Panc1 (cell line): ENCODE data around the gene GRM4. TPM values are rescaled to one million over a fixed set of nuclear protein-coding genes. Genes with fewer than 3 reads are reported as not detected.
A peak's percentile ranks its signal among the peaks of the same experiment; 100 is the strongest.

Experiments
- ATAC-seq: fragments of 200-7000 bp; cut with Tn5 transposase; 2 replicates; pipeline ENCODE4 v1.9.1; 2020; ENCODE audit warnings: mild to moderate bottlenecking, moderate library complexity
- BruUV-seq: library from RNA; stranded (reverse); fragments of 400-500 nt; replicated peaks from 2 replicates; lab custom pipeline; 2021; lab: Mats Ljungman, UMichigan
- CTCF ChIA-PET: fragments of 300-600 bp; sonication (Branson Sonifier 250); formaldehyde crosslinking; loops from one replicate; lab custom pipeline; 2022; ENCODE audit warnings: antibody characterized with exemption; lab: Charles Lee
- POLR2A ChIA-PET: fragments of 300-600 bp; sonication (Branson Sonifier 250); formaldehyde crosslinking; loops from one replicate; lab custom pipeline; 2022; ENCODE audit warnings: antibody characterized with exemption; lab: Charles Lee
- DNase-seq: peaks from one replicate; pipeline ENCODE4 v3.0.0-alpha.2; 2010; ENCODE audit warnings: low read depth, low spot score
- H3K27ac ChIP-seq: 2 replicates; pipeline ENCODE4 v1.5.1; 2011; ENCODE audit warnings: mild to moderate bottlenecking, low read length, inconsistent platforms
- H3K27me3 ChIP-seq: fragments of 200-500 bp; sonication (Bioruptor generic); 2 replicates; pipeline ENCODE4 v1.6.0; 2014; ENCODE audit warnings: low read length, inconsistent platforms; ENCODE audit not compliant: control insufficient read depth, insufficient read depth
- H3K36me3 ChIP-seq: fragments of 200-500 bp; sonication (Bioruptor generic); 2 replicates; pipeline ENCODE4 v1.5.1; 2014; ENCODE audit warnings: inconsistent platforms, mild to moderate bottlenecking, low read length, moderate library complexity; ENCODE audit not compliant: control insufficient read depth, insufficient read depth
- H3K4me1 ChIP-seq: 2 replicates; pipeline ENCODE4 v1.5.1; 2011; ENCODE audit warnings: inconsistent platforms, mild to moderate bottlenecking, low read length, moderate library complexity; ENCODE audit not compliant: control insufficient read depth, insufficient read depth
- H3K4me3 ChIP-seq, 2 experiments: 2 replicates each; pipeline ENCODE4 v1.5.1; 2011 to 2012; ENCODE audit warnings: low read depth in 2 of 2, low read length in 2 of 2, mild to moderate bottlenecking in 2 of 2, inconsistent platforms in 1 of 2, moderate library complexity in 1 of 2
- H3K9me3 ChIP-seq: fragments of 200-500 bp; sonication (Bioruptor generic); 2 replicates; pipeline ENCODE4 v1.5.1; 2014; ENCODE audit warnings: low read depth, mild to moderate bottlenecking, inconsistent platforms, low read length, moderate library complexity; ENCODE audit not compliant: control insufficient read depth, insufficient read depth
- CTCF ChIP-seq: fragments of 450-650 bp; IDR thresholded peaks from 2 replicates; pipeline ENCODE4 v1.5.1; 2017; ENCODE audit warnings: mild to moderate bottlenecking
- POLR2AphosphoS5 ChIP-seq: IDR thresholded peaks from 2 replicates; pipeline ENCODE4 v1.6.1; 2012; ENCODE audit warnings: mild to moderate bottlenecking, low read depth, low read length, moderate library complexity
- REST ChIP-seq, 2 experiments: IDR thresholded peaks; 2 replicates each; pipeline ENCODE4 v1.6.1; 2011 to 2012; ENCODE audit warnings: low read depth in 2 of 2, control low read depth in 1 of 2, low read length in 1 of 2, mild to moderate bottlenecking in 1 of 2, moderate library complexity in 1 of 2; ENCODE audit not compliant: insufficient read depth in 1 of 2
- SIN3A ChIP-seq: IDR thresholded peaks from 2 replicates; pipeline ENCODE4 v1.6.1; 2012; ENCODE audit warnings: low read depth, mild to moderate bottlenecking, low read length, moderate library complexity, borderline replicate concordance; ENCODE audit not compliant: insufficient read depth
- TCF7L2 ChIP-seq: IDR thresholded peaks from 2 replicates; pipeline ENCODE4 v1.6.1; 2011; ENCODE audit warnings: mild to moderate bottlenecking, low read depth, low read length, inconsistent platforms
- in situ Hi-C: cut with HindIII; loops from 2 replicates; pipeline ENCODE4 v1.10.0; 2016; ENCODE audit warnings: low sequenced_read_pairs, low pct_unique_long_range_greater_than_20kb
- intact Hi-C: fragments of 100-400 bp; cut with micrococcal nuclease; formaldehyde crosslinking; loops from one replicate; pipeline ENCODE4 v1.10.0; 2022; ENCODE audit not compliant: unreplicated experiment
- total RNA-seq: library from RNA; stranded (reverse); gene quantifications from one replicate; pipeline ENCODE4 v1.2.1, GENCODE V29; 2021; ENCODE audit not compliant: unreplicated experiment

Gene GRM4
- total RNA-seq, 1 experiment from 2014 or later: 1.3 TPM

GRCh38 chr6:33987531-33988021 lies 158.3 kb downstream of the GRM4 start:
- POLR2A ChIA-PET: no interaction called here
- no peaks in the 10 kb centered on the region for H3K27me3 ChIP-seq
- intact Hi-C loops (no loop called here), in situ Hi-C loops (no loop called here)
- no TSS peak for BruUV-seq
- H3K27ac ChIP-seq: peak overlapping the region; percentile 62
- peak; percentile 71 for ATAC-seq
- peaks cover 26% of the 10 kb centered on the region for H3K4me1 ChIP-seq
- no peak for DNase-seq
- H3K4me3 ChIP-seq: no peak overlapping the region
- TF ChIP-seq SIN3A: no peak
- no peak for TF ChIP-seq TCF7L2
- TF ChIP-seq REST (IDR thresholded peaks at IDR 0.05; ENCODE audit: insufficient read depth in 1 of 2, low read depth in 2 of 2, low read length in 1 of 2): no peak
- TF ChIP-seq POLR2AphosphoS5: no peak
- no peak for TF ChIP-seq CTCF
- no peaks in the 10 kb centered on the region for H3K36me3 ChIP-seq
- H3K9me3 ChIP-seq: no peaks in the 10 kb centered on the region
- CTCF ChIA-PET: no interaction called here

GRCh38 chr6:33985947-33986346 lies 159.9 kb downstream of the GRM4 start:
- Histone ChIP-seq H3K9me3 (no peaks in the 10 kb centered on the region), H3K4me1 (peaks cover 26% of the 10 kb centered on the region), H3K27me3 (no peaks in the 10 kb centered on the region), H3K27ac (no peak overlapping the region), H3K36me3 (no peaks in the 10 kb centered on the region), H3K4me3 (no peak overlapping the region)
- no TSS peak for BruUV-seq
- in situ Hi-C loops: no loop called here
- intact Hi-C loops: no loop called here
- POLR2A ChIA-PET: no interaction called here
- CTCF ChIA-PET: no interaction called here
- DNase-seq: no peak
- TF ChIP-seq SIN3A: no peak
- TF ChIP-seq REST (IDR thresholded peaks at IDR 0.05; ENCODE audit: insufficient read depth in 1 of 2, low read depth in 2 of 2, low read length in 1 of 2): no peak
- no peak for TF ChIP-seq CTCF
- no peak for TF ChIP-seq TCF7L2
- no peak for ATAC-seq
